NCI-H146 (cell line): ENCODE data around the gene MAPK6.

Source experiments
- DNase-seq: peaks from one replicate; lab custom pipeline; 2025; lab: John Stamatoyannopoulos, UW

The MAPK6 gene

GRCh38 chr15:52010633-52011595 is 8.1 kb upstream of the MAPK6 start:
- DNase-seq = no peak

- peak; percentile 32 for DNase-seq
Measured at GRCh38 chr15:52011711-52012144, 7.3 kb upstream of the MAPK6 start.

GRCh38 chr15:52012210-52012609 is 6.8 kb upstream of the MAPK6 start:
- no peak for DNase-seq

GRCh38 chr15:52013151-52013791 is 5.7 kb upstream of the MAPK6 start:
- no peak for DNase-seq

GRCh38 chr15:52014616-52015015 is 4.4 kb upstream of the MAPK6 start:
- no peak for DNase-seq

GRCh38 chr15:52016316-52016715 is 2.7 kb upstream of the MAPK6 start:
- no peak for DNase-seq

GRCh38 chr15:52018244-52018643 is 775 bp upstream of the MAPK6 start:
- DNase-seq = no peak

- peak; percentile 67 for DNase-seq
Measured at GRCh38 chr15:52019394-52020220, 588 bp downstream of the MAPK6 start.

- peak; percentile 23 for DNase-seq
Measured at GRCh38 chr15:52020221-52021085, 1.4 kb downstream of the MAPK6 start.

- DNase-seq = peak; percentile 12
Measured at GRCh38 chr15:52021128-52021671, 2.2 kb downstream of the MAPK6 start.

- DNase-seq = no peak
Measured at GRCh38 chr15:52021892-52022540, 3.0 kb downstream of the MAPK6 start.

- no peak for DNase-seq
Measured at GRCh38 chr15:52023169-52023922, 4.3 kb downstream of the MAPK6 start.

GRCh38 chr15:52028431-52029093 is 9.5 kb downstream of the MAPK6 start:
- no peak for DNase-seq

- DNase-seq = no peak
Measured at GRCh38 chr15:52030010-52030409, 11.0 kb downstream of the MAPK6 start.

- DNase-seq = no peak
Measured at GRCh38 chr15:52031556-52031955, 12.5 kb downstream of the MAPK6 start.

GRCh38 chr15:52037889-52038505 is 19.0 kb downstream of the MAPK6 start:
- no peak for DNase-seq

- no peak for DNase-seq
Measured at GRCh38 chr15:52039925-52040781, 21.1 kb downstream of the MAPK6 start.
